GM18519 (cell line): ENCODE data around the gene CAMKMT.

ENCODE experiments used
- ATAC-seq: cut with Tn5 transposase; IDR thresholded peaks from one replicate; pipeline ENCODE4 v1.9.1; 2021; ENCODE audit warnings: mild to moderate bottlenecking, moderate library complexity; ENCODE audit not compliant: unreplicated experiment, low FRiP score

Gene CAMKMT

GRCh38 chr2:44632931-44633689, 271.4 kb downstream of the CAMKMT start:
- ATAC-seq: no peak

- ATAC-seq: no peak
Measured at GRCh38 chr2:44635725-44636124, 274.0 kb downstream of the CAMKMT start.

GRCh38 chr2:44638649-44639048, 276.9 kb downstream of the CAMKMT start:
- no peak for ATAC-seq

GRCh38 chr2:44639399-44639798, 277.7 kb downstream of the CAMKMT start:
- no peak for ATAC-seq

GRCh38 chr2:44642123-44642857, 280.5 kb downstream of the CAMKMT start:
- no peak for ATAC-seq

- ATAC-seq: no peak
Measured at GRCh38 chr2:44645937-44646336, 284.2 kb downstream of the CAMKMT start.

- no peak for ATAC-seq
Measured at GRCh38 chr2:44649381-44649780, 287.6 kb downstream of the CAMKMT start.

- ATAC-seq: no peak
Measured at GRCh38 chr2:44650796-44651195, 289.0 kb downstream of the CAMKMT start.

- ATAC-seq: no peak
Measured at GRCh38 chr2:44651974-44652373, 290.2 kb downstream of the CAMKMT start.

GRCh38 chr2:44652701-44653100, 291.0 kb downstream of the CAMKMT start:
- ATAC-seq: no peak

GRCh38 chr2:44655401-44655864, 293.7 kb downstream of the CAMKMT start:
- ATAC-seq: no peak

- ATAC-seq: no peak
Measured at GRCh38 chr2:44656460-44656859, 294.7 kb downstream of the CAMKMT start.

GRCh38 chr2:44663471-44664073, 301.8 kb downstream of the CAMKMT start:
- no peak for ATAC-seq

GRCh38 chr2:44668336-44668735, 306.6 kb downstream of the CAMKMT start:
- ATAC-seq: no peak

GRCh38 chr2:44671276-44671675, 309.5 kb downstream of the CAMKMT start:
- ATAC-seq: no peak

GRCh38 chr2:44671916-44672315, 310.2 kb downstream of the CAMKMT start:
- ATAC-seq: no peak

GRCh38 chr2:44672431-44672830, 310.7 kb downstream of the CAMKMT start:
- ATAC-seq: no peak

GRCh38 chr2:44674473-44675284, 312.9 kb downstream of the CAMKMT start:
- no peak for ATAC-seq

- ATAC-seq: no peak
Measured at GRCh38 chr2:44676379-44676778, 314.6 kb downstream of the CAMKMT start.

GRCh38 chr2:44679584-44679983, 317.8 kb downstream of the CAMKMT start:
- no peak for ATAC-seq

GRCh38 chr2:44679990-44680389, 318.2 kb downstream of the CAMKMT start:
- no peak for ATAC-seq
